Cardiac fibroblast (primary cell): Measurements from ENCODE around the gene GMCL2.

ENCODE experiments used
- DNase-seq, 2 donors: peaks; one replicate each; pipeline versions ENCODE4 v3.0.0 to v3.0.0-alpha.2; 2010; ENCODE audit warnings: low read depth in 2 of 2
- H3K4me3 ChIP-seq, 2 donors: replicated peaks in 1 of 2; 1 replicate in 1 of 2; 2 replicates in 1 of 2; pipeline ENCODE4 v1.5.1; 2011; ENCODE audit warnings: low read depth in 2 of 2, low read length in 2 of 2, mild to moderate bottlenecking in 2 of 2, moderate library complexity in 1 of 2
- TF ChIP-seq, protein P1 (sequence below): IDR thresholded peaks from one replicate; pipeline ENCODE4 v1.5.1; 2011; ENCODE audit warnings: low read depth, mild to moderate bottlenecking, low read length, inconsistent platforms

The GMCL2 gene

DNA sequence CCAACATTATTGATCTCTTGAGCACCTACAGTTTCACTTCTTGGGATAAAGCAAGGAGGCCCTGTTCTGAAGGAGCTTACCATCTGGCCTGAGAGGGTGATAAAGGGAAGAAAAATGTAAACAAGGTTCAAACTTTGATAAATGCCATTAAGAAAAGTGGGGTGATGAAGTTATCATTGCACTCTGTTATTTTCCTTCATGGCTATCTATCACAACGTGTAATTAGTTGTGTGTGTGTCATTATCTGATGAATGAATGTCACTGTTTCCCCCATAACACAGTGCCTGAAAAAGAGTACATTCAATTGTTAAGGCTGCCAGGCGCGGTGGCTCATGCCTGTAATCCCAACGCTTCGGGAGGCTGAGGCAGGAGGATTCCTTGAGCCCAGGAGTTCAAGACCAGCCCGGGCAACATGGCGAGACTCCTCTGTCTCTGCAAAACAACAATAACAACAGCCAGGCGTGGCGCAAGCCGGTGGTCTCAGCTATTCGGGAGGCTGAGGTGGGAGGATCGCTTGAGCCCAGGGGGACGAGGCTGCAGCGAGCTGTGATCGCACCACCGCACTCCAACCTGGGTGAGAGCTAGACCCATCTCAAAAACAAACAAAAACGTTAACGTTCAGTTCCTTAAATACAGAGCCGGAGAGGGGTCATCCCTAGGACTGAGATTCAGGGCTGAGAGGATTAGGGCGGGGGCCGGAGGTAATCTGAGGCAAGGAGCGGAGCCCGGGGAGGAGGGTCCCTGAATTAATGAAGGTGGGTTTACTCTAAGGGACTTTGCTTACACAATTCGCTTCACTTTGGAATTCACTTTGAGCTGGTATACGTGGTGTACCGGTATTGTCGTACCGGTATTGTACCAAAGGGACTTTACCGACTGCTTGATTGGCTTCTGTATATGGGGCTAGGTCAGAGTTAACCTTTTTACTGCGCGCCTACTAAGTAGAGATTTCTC is 34.4 kb downstream of the GMCL2 start:
- DNase-seq: no peak
- TF ChIP-seq, protein P1, sequence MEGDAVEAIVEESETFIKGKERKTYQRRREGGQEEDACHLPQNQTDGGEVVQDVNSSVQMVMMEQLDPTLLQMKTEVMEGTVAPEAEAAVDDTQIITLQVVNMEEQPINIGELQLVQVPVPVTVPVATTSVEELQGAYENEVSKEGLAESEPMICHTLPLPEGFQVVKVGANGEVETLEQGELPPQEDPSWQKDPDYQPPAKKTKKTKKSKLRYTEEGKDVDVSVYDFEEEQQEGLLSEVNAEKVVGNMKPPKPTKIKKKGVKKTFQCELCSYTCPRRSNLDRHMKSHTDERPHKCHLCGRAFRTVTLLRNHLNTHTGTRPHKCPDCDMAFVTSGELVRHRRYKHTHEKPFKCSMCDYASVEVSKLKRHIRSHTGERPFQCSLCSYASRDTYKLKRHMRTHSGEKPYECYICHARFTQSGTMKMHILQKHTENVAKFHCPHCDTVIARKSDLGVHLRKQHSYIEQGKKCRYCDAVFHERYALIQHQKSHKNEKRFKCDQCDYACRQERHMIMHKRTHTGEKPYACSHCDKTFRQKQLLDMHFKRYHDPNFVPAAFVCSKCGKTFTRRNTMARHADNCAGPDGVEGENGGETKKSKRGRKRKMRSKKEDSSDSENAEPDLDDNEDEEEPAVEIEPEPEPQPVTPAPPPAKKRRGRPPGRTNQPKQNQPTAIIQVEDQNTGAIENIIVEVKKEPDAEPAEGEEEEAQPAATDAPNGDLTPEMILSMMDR: no peak
- H3K4me3 ChIP-seq: peak overlapping the region; percentile 68 to 74

DNA sequence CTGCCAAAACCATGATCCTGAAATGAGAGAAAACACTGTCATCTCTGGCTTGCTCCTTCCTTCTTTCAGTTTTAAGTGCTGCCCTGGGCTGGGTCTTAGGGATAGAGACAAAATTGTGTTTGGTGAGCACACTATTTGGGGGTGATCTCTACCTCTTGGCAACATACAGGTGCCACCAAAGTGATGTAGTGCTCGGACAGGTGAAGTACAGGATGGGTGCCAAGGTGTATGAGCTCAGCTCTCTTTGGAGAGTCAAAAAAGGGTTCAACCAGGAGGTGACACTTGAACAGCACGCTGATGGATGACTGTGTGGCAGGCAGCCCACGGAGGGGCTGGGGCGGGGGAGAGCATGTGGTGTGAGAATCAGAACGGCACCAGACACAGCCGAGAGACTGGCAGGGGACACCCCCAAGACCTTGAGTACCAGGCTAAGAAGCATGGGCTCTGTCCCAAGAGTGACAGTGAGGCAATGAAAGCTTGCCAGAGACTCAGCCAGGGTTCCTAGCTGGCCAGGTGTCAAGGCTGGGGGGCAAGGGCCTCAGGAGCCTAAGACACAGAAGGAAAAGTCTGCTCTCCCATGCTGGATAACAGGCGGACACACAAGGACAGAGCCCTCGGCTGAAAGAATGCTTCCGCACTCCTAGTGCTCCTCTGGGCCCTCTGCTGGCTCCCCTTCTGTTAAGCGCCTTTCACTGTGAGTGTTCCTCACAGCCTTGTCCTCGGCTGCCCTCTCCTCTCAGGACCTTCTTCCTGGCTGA is 36.0 kb downstream of the GMCL2 start:
- no peak overlapping the region for H3K4me3 ChIP-seq
- TF ChIP-seq, protein P1: no peak
- DNase-seq: no peak

DNA sequence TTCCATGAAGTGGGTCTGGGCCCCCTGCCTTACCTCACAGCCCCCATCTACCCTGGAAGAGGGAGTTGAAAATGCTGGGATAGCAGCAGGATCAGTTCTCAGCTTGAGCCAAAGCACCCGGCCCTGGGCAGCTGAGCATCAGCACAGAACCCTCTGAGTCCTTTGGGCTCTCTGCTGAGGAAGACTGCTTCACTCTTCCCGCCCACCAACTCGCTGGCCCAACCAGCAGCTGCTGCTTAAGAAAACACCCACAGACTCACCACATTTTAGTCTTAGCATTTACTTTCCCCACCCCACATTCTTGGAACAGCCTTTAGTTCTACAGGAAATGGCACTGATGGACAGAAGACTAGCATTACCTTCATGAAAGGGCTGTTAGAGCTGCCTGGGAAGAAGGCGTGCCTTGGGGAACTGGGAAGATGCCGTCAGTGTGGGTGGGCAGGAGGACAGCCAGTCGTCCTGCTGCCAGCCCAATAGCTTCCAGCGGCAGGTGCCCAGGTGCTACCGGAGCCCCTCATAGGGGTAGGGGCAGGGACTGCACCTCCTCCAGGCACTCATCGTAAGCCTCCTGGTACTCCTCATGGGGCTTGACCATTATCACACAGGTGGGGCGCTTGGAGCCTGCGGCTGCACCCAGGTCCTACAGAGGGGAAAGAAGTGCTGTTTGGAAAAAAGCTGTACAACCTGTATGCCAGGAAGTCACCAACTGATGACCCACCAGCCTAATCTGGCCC is 37.8 kb downstream of the GMCL2 start:
- DNase-seq: no peak
- H3K4me3 ChIP-seq: no peak overlapping the region
- TF ChIP-seq, protein P1: no peak

DNA sequence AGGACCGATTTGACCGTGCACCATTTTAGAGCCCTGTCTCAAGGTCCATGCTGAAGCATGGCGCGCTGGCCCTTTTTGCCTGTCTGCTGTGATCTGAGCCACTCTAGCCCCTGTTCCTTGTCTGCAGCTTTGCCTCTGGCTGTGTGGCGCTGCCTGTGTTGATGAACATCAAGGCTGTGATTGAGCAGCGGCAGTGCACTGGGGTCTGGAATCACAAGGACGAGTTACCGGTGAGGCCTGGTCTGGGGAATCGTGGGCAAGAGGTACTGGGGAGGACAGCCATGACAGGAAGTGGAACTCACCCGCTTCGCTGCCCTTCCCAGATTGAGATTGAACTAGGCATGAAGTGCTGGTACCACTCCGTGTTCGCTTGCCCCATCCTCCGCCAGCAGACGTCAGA is 39.8 kb downstream of the GMCL2 start:
- no peak overlapping the region for H3K4me3 ChIP-seq
- TF ChIP-seq, protein P1: no peak
- DNase-seq: no peak

DNA sequence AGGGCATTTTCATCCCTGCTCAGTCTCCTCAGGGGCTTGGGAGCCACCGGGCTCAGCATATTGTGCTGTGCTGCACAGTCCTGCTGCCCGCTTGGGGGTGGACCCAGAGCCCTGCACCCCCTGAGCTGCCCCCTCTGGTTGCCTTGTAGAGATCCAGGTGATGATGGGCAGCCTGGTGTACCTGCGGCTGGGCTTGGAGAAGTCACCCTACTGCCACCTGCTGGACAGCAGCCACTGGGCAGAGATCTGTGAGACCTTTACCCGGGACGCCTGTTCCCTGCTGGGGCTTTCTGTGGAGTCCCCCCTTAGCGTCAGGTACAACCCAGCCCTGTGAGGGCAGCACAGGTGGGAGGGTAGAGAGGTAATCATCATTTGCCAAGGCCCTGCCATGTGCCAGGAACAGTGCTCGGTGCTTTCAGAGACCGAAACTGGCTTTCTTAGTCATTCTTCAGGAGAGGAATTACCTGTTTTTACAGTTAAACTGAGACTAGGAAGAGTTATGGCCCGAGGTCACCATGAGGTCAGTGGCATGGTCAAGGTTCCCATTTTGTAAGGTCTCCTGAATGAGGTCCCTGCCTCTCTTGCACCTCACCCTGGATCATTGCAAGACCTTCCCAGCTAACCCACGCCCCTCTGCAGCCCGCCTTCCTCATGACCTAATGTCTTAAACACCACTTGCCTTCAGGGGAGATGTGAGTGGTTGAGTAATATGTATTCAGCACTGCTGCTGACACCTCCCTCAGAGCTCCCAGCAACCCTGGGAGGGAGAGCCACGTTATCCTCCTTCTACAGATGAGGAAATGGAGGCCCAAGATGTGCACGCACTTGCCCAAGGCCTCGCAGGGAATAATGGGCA is 41.0 kb downstream of the GMCL2 start:
- TF ChIP-seq, protein P1: peak; percentile 76
- no peak overlapping the region for H3K4me3 ChIP-seq
- peak; percentile 50 to 54 for DNase-seq

DNA sequence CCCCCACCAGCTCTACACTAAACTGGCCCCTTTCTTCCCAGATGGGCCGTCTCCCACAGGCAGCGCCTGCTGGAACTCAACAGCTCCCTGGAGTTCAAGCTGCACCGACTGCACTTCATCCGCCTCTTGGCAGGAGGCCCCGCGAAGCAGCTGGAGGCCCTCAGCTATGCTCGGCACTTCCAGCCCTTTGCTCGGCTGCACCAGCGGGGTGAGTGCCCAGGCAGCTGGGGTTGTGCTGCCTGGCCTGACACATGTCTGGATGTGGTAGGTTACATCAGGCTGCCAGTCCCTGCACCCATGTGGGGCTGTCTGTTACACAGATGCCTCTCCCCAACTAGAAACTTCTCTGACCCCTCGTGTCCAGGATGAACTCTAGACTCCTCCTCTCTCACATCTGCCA is 43.3 kb downstream of the GMCL2 start:
- no peak overlapping the region for H3K4me3 ChIP-seq
- TF ChIP-seq, protein P1: no peak
- peak in 1 of 2 donors; percentile 77 for DNase-seq
